CD4-positive, alpha-beta T cell treated with Interleukin-10 for 1 hour (primary cell): Measurements from ENCODE around the gene ADGRA3.
"Not testable (repeated sequence)": the region's sequence is repeated elsewhere in the genome, so short reads cannot be mapped to it uniquely, and the experiment has no call there.

Source experiments
- DNase-seq: peaks from one replicate; pipeline ENCODE4 v3.0.0-alpha.2; 2020

Gene ADGRA3

DNA sequence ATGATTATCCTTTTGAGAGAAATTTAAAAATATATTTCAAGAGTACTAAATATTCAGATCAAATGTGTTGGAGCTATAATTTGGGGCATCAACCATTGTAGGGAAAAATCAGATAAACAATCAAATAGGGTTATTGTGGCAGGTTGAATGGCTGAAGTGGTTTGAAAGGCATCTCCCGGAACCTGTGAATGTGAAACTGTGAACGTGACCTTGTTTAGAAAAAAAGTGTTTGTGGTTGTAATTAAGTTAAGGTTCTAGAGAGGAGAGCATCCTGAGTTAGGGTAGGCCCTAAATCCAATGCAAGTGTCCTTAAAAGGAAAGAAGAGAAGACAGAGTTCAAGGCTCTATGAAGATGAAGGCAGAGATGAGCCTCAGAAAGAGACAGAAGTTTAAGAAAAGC lies 37.4 kb downstream of the ADGRA3 start:
- no peak for DNase-seq

DNA sequence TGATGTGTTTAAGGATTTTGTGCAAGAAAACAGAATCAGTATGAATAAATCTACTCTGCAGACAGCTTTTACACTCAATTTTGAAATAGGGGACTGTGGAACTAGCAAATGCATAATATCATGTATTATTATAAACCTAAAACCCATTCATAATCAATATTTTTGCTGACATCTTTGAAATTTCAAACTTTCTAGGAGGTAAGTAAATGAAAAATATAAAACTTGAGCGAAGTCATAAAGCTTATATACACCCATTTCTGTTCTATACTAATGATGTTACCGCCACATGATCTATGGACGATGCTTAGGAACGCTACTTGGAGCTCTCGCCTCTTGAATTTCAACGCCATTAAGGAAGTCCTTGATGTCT lies 38.1 kb downstream of the ADGRA3 start:
- no peak for DNase-seq

DNA sequence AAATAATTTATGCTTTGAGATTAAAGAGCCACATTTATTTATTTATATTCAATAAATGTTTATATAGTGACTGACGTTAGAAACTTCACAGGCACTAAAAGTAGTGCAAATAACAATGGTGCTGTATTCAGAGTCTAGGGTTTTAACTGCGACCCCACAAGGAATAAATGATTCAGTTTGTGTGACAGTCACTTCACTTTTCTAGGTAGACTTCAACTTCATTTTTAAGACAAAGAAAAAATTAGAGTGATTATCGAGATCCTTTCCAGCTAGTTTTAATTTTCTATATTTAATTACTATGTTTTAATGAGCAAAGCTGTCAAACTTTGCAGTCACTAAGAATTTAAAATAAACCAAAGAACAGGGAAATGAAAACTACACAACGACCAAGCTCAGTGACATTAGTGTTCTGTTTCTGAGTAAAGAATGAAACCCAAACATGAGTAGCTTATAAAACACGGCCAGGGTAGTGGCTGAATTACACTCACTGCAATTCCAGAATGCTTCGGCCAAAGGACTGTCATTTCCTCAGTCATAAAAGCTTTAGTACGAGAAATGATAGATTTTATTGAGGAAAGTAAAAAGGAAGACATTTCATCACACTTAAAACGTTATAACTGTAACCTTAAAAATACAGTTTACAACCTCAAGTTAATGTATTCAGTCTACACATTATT lies 38.6 kb downstream of the ADGRA3 start:
- no peak for DNase-seq

DNA sequence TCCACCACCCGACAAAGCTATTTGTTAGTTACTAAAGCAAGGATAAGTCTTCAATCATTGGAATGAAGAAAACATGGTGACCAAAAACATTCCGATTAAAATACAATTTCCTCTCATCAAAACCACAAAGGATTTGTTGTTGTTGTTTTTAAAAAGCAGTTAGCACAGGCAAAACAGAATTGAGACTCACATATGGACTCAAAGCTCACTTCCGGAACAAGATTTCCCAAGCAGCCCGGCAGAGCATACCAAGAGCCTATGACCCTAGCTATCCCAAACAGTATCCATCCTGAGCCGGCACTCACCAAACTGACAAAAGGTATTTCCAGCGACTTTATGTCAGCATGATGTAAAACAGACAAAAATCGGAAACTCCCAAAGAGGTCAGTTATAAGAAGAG lies 39.9 kb downstream of the ADGRA3 start:
- no peak for DNase-seq

DNA sequence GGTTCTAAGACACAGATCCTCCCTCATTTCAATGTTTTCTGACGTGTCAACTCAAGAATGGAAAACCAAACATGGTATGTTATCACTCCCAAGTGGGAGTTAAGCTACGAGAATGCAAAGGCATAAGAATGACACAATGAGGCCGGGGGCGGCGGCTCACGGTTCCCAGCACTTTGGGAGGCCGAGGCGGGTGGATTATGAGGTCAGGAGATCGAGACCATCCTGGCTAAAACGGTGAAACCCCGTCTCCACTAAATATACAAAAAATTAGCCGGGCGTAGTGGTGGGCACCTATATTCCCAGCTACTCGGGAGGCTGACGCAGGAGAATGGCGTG lies 40.6 kb downstream of the ADGRA3 start:
- not testable (repeated sequence) for DNase-seq

DNA sequence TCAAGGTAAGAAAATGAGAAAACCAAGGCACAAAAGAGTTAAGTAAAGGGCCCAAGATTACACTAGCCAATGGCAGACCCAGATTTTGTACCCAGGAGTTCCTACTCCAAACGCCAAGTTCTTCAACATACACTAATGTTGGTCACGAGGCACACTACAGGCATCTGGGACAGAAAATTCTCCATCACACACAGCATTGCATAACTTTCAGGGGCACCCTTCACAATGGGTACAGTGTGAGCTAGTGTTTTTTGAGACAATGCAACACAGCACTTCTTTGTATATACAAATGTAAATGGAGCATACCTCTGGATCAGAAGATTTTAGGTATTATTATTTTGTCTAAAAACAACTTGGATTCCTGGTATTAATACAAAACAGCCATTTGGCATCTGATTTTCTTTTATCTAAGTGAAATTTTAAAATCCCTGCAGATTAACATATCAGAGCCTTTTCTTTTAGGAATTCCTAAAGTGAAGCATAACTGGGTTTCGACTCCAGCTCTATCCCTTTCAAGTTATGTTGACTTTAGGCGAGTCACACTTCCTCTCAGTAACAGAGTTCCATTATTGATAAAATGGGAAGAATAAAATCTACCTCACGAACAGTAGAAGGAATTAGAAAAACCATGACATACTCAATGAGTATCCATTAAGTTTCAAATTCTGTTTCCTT lies 41.1 kb downstream of the ADGRA3 start:
- no peak for DNase-seq

DNA sequence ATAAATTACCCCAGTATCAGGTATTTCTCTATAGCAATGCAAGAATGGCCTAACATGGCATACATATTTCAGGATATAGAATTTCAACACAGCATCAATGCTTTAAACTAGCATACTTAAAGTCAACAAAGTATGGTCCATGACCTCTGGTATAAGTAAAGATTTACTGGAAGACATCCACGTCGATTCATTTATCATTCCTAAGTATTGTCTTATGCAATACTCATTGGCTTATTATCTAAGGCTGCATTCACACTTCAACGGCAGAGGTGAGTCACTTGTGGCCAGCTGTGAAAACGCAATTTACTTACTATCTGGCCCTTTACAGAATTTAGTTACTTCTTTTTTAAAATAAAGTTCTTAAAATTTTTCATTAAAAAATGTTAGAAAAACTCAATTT lies 42.6 kb downstream of the ADGRA3 start:
- no peak for DNase-seq

DNA sequence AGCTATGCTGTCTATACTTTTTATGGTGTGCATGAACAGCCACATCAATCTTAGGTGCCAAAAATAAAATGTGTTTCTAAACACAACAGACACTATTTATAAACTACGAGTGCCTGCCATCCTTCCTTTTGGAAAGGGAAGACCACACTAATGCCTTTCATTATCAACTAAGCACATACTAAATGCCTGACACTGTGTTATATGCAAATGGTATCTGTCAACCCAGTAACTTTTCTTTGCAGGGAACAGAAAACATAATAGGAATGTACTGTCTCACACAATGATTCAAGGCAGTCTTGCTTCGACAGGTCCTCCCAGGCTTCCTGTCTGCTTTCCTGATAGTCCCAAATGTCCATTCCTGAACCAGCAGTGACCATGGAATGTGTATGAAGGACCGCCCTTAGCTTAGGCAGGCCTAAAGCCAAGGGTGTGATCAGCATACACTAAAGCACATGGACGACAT lies 43.8 kb downstream of the ADGRA3 start:
- no peak for DNase-seq

DNA sequence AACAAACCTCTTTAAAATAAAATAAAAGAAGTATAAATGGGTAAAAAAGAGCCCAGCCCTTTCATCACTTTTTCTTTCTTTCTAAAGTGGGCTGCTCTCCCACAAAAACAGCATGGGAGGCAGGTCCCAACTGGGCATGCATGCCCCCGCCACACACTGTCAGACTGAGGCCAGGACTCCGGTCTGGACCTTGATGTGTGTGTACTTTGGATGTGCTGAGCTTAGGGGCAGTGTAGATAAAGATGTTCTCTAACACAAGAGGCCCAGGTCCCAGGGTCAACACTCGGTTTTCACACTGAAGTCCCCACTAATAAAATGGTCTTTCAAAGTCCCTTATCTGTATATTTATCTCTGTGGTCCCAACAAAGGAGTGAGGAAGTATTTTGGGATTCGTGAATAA lies 44.4 kb downstream of the ADGRA3 start:
- DNase-seq, result no peak

DNA sequence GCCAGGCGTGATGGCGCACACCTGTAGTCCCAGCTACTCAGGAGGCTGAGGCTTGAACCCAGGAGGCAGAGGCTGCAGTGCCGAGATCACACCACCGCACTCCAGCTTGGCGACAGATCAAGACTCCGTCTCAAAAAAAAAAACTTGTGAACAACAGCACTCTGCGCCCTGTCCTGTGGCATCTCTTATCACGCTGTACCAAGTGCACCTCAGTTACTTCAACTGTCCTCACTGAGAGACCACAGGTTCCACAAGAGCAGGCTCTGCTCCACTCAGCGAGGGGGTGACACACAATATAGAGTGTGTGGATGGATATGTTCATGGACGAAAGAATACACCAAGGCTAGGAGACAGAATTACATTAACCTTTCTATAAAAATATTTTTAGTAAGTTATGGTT lies 49.3 kb downstream of the ADGRA3 start:
- DNase-seq, result no peak

DNA sequence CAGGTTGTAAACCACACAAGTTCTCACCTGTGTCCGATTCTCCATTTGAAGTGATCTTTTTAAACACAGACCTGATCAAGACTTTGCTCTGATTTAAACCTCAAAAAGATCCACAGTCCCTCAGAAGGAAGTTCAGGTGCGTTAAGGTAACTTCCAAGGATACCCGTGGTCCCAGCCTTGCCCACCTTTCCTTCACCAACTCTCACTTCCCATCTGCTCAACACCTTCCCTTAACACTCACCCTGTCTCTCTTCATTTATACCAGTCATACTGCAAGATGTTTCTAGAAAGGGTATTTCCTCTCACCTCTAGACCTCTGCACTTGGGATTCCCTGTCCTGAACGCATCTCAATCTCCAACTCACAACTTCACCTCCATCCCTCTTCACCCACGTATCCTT lies 49.9 kb downstream of the ADGRA3 start:
- DNase-seq, result no peak

DNA sequence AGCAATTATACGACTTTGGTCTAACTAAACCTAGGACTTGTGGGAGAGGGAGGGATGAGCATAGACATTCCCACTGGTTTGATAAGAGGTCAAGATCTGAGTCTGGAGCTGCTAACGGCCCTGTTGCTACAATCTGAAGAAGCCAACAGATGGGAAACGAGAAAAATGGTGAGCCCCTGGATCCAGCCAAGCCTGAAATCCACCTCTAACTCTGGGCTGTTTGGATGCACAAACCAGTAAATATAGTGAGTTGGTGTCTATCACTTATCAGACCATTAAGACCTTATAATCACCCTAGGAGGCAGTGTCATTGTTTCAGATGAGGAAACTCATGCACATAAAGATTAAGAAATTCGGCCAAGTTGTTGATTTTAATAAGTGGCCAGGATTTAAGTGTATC lies 50.5 kb downstream of the ADGRA3 start:
- DNase-seq, result no peak

DNA sequence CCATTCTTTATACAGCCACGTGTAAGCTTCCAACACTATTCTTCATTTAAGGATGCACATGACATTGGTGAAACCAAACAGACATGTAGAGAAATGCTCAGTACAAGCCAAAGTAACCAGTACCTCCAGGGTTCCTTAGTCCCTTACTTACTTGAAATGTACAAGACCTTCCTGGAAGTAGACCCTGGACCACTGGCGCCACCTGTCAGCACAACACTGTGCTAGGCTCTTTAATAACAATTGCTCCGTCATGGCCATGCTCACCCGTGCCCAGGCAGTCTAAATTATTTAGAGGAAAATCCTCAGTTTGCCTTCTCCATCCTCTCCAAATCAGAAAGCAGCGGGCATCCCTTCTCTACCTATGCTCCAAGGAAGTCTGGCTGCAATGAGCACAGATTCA lies 52.7 kb downstream of the ADGRA3 start:
- no peak for DNase-seq

DNA sequence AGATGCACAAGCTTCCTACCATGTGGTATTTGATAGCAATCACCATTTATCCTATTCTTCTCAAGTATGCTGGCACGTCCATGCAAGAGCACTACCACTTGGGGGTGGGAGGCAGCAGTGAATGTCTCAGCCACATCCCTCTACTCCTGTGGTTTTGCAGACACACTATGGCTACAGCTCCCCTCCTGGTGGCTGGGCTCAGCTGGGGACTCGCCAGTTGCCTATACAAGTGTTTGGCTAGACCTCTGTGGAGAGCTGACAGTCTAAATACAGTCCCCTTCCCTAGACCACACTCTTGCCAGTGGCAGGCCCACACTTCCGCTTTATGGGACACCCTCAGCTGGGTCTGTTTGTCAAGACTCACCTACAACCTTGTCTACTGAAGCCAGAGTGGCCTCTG lies 53.2 kb downstream of the ADGRA3 start:
- no peak for DNase-seq

DNA sequence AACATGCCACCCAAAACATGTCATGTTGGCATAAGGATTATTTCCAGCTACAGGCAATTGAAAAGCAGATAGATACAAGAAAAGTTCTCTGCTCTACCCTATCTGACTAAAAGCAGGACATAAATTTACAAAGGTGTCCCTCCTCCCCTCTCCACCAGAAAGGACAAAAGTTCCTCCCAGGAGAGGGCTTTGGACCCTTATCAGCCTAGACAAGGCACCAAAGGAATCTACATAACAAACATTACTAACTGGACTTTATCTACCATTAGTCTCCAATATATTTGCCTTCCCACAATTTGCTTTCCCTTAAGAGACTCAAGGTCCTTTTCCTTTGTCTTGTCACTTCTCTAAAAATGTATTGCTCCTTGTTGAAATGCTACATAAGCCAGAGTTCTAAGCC lies 55.6 kb downstream of the ADGRA3 start:
- DNase-seq, result no peak

DNA sequence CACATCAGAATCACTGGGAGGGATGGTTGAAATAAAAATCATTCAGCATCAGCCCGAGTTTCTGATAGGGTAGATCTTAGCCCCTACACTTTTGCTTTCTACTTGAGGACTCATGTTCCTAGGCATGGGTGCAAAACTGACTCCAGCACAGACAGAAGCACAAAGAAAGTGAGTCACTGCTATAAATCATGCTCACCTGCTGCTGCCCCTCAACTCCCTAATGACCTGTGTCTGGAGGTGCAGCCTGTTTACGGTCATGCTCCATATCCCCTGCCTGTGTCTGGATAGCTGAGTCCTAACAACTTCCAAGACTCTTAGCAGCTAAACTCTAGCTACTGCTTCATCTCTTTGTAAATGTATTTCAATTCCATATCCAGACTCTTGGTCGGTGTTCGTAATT lies 57.8 kb downstream of the ADGRA3 start:
- DNase-seq, result no peak

DNA sequence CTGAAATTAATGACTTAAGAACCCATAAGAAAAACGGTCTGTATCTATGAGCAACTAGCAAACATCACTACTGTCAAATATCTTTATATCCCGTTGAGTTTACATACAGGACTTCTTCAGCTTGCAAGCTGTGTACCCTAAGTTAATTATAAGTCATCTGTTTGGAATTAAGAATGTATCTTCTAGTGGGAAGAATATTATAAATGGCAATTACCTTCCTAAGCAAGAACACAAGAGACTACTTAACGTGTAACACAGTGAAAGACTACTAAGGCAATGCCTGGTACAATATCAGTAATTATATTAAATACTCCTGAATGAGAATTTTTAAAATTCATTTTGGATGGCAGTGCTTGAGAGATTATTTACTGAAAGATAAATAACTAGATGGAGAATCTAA lies 58.5 kb downstream of the ADGRA3 start:
- DNase-seq, result no peak

DNA sequence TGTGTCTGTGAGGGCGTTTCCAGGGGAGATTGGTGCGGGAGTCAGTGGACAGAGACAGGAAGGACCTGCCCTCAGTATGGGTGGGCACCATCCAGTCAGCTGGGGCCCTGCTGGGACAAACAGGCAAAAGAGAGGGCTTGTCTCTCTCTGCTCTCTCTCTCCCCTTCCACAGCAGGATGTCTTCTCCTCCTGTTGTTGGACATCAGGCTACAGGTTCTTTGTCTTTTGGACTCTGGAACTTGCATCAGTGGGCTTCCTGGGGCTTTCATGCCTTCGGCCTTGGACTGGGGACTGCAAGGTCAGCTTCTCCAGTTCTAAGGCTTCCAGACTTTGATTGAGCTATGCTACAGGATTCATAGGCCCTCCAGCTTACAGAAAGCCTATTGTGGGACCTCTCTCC lies 59.6 kb downstream of the ADGRA3 start:
- DNase-seq, result no peak

DNA sequence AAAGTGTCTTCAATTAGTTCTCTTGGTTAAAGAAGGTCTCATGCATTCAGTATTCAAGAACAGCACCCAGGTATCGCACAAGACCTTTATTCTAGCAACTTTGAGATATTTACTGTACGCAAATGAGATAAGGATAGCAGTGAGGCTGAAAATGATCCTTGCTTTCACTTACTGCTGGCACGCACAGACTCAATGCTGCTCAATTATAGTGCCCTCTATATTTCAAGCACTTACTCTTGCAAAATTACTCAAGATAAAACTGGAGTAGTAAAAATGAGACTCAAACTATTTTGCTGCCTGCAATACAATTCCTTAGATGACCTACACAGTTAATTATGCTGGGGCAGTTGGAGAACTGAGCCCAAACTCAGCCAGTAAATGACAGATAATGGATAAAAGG lies 60.9 kb downstream of the ADGRA3 start:
- DNase-seq, result no peak

DNA sequence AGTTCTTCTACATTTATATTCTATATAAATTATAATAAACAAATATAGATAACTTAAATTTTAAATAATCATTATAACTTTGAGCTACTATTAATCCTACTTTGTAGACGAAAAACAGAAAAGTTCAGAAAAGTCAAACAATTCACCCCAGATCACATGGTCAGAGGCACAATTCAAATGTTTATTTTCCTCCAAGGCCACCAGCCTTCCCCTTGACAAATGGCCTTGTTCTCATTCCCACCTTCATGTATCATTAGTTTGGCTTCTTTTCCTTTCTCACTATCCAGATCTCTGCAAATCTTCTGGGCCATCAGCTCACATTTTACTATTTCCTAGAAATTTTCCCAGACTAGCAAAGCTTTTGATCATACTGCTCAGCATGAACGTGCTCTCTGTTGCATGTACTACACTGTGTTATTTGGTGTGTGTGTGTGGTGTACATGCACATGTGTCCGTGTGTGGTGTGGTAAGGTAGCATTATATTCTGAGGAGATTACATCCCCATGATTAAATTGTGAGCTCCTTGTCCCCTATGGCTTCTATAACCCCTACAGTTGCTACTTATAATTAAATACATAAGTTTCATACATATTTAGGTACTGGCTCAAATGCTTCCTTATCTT lies 61.5 kb downstream of the ADGRA3 start:
- no peak for DNase-seq

DNA sequence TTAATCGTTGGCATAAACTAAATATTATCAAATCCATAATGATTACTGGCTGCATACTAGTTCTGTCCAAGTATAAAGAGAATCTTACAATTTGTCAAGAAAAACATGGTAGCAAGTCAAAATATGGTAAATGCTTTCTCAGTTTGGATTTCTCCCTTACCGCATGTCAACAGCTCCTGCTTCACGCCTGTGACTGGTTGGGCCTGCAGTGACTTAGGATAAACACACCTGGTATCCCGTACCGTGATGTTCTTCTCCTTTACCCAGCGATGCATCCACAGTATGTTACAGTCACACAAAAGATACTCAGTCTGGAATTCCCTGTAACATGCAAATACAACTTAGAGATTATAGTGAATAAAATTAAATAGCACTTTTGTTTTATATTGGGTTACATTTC lies 71.1 kb downstream of the ADGRA3 start:
- no peak for DNase-seq

DNA sequence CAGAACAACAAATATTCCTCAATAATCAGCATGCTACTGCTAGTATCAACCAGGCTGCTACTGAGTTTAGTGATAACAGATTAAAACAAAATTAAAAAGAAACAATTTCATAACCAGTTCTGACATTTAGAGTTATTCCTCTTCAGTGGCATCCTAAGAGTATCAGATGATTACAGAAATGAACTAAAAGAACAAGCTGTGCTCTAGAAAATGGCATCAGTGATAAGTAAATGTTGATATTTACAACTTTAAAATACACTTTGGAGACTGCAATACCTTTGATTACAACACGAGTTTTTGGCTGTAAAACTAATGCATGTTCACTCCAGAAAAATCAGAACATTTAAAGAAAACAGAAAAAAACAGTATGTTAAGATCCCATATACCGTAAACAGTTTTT lies 72.9 kb downstream of the ADGRA3 start:
- DNase-seq, result no peak

DNA sequence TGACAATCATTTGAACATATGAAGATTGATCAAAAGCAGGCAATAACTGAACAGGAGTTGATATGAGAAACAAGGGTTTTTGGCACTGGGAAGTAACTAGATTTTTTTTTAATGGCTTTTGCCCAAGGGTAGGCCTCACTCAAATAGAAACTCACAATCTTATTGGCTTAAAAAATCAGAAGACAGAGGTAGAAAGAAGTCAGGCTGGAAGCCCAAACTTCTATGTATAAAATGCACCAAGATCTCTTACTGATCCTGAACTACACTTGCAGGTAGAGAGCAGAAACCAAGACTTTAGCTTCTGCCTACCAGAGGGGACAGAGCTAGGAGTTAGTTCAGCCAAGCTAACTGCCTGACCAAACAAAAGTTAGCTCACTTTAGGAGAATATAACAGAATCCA lies 74.9 kb downstream of the ADGRA3 start:
- no peak for DNase-seq

DNA sequence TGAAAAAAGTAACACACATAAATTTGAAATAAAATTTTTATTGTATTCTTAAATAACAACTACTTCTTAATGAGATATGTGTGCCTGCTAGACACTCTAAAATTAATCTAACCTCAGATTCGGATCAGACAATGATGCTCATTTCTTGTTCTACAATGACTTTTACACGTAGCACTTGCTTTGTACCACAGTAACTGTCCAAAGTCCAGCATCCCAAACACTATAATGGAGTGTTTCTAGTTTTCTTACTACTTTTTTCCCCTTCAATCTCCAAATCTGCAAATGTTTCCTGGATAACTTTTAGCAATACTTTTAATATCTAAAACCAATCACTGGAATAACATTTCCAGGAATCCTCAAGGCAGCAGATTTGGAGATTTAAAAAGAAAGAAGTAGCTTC lies 75.9 kb downstream of the ADGRA3 start:
- no peak for DNase-seq

DNA sequence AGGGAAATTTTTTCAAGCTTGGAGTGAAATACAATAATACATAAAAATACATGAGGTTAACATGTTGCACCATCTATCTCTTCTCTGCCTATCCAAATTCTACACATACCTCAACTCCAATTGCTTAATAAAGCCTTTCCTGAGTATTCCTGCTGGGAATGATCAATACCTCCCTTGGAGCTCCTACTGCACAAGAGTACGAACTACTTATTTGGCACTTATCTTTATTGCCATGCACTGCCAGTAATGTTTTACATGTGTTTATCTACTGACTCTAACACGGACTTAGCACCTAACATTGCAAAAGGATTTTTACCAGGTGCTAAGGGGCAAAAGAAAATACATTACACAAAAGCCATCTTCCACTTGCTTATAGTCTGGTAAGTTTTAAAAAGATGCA lies 80.2 kb downstream of the ADGRA3 start:
- DNase-seq, result no peak
